H9 (cell line): ENCODE data around the gene C4orf33. TPM values are rescaled to one million over a fixed set of nuclear protein-coding genes. Genes with fewer than 3 reads are reported as not detected.

Experiments
- DNase-seq: peaks from one replicate; pipeline ENCODE4 v3.0.0-alpha.2; 2017
- H2AFZ ChIP-seq: one replicate; pipeline ENCODE4 v1.6.1; 2013; ENCODE audit warnings: mild to moderate bottlenecking, low read length, control low read depth, moderate library complexity
- H2AK5ac ChIP-seq: 2 replicates; pipeline ENCODE4 v1.6.1; 2013; ENCODE audit warnings: low read length, control low read depth, mixed read lengths; ENCODE audit not compliant: insufficient read length
- H2BK120ac ChIP-seq: one replicate; pipeline ENCODE4 v1.6.1; 2013; ENCODE audit warnings: low read depth, mild to moderate bottlenecking, low read length, control low read depth, inconsistent platforms; ENCODE audit not compliant: poor library complexity, severe bottlenecking
- H2BK12ac ChIP-seq: 2 replicates; pipeline ENCODE4 v1.6.1; 2013; ENCODE audit warnings: low read length, control low read depth, mixed read lengths, low read depth; ENCODE audit not compliant: insufficient read length
- H2BK15ac ChIP-seq: 2 replicates; pipeline ENCODE4 v1.6.1; 2013; ENCODE audit warnings: low read depth, low read length, control low read depth
- H2BK20ac ChIP-seq: one replicate; pipeline ENCODE4 v1.6.1; 2013; ENCODE audit warnings: low read depth, mild to moderate bottlenecking, low read length, control low read depth, inconsistent platforms; ENCODE audit not compliant: poor library complexity, severe bottlenecking
- H2BK5ac ChIP-seq: 2 replicates; pipeline ENCODE4 v1.6.1; 2013; ENCODE audit warnings: low read length, control low read depth, mixed read lengths; ENCODE audit not compliant: insufficient read length
- H3K14ac ChIP-seq: 2 replicates; pipeline ENCODE4 v1.6.1; 2013; ENCODE audit warnings: low read length, control low read depth; ENCODE audit not compliant: insufficient read depth
- H3K18ac ChIP-seq: 2 replicates; pipeline ENCODE4 v1.6.1; 2013; ENCODE audit warnings: low read depth, mild to moderate bottlenecking, mixed read lengths, low read length, control low read depth; ENCODE audit not compliant: insufficient read length
- H3K23ac ChIP-seq: 2 replicates; pipeline ENCODE4 v1.6.1; 2013; ENCODE audit warnings: low read length, control low read depth, mixed read lengths, low read depth; ENCODE audit not compliant: insufficient read length
- H3K23me2 ChIP-seq: 2 replicates; pipeline ENCODE4 v1.6.1; 2013; ENCODE audit warnings: low read depth, mild to moderate bottlenecking, mixed read lengths, low read length, control low read depth; ENCODE audit not compliant: insufficient read length, poor library complexity, severe bottlenecking
- H3K27ac ChIP-seq: 2 replicates; pipeline ENCODE4 v1.5.1; 2013; ENCODE audit warnings: low read length, control low read depth, mixed read lengths, low read depth; ENCODE audit not compliant: insufficient read length
- H3K27me3 ChIP-seq: 2 replicates; pipeline ENCODE4 v1.6.1; 2013; ENCODE audit warnings: low read length, control low read depth, inconsistent platforms; ENCODE audit not compliant: insufficient read depth
- H3K4ac ChIP-seq: 2 replicates; pipeline ENCODE4 v1.6.1; 2013; ENCODE audit warnings: low read depth, mild to moderate bottlenecking, control low read depth, inconsistent platforms, low read length, moderate library complexity
- H3K4me1 ChIP-seq: 2 replicates; pipeline ENCODE4 v1.6.1; 2013; ENCODE audit warnings: low read length, control low read depth, inconsistent platforms; ENCODE audit not compliant: insufficient read depth
- H3K4me2 ChIP-seq: 2 replicates; pipeline ENCODE4 v1.6.1; 2013; ENCODE audit warnings: low read length, control low read depth, mixed read lengths; ENCODE audit not compliant: insufficient read length, insufficient read depth
- H3K56ac ChIP-seq: 2 replicates; pipeline ENCODE4 v1.6.1; 2013; ENCODE audit warnings: low read depth, mild to moderate bottlenecking, mixed read lengths, low read length, control low read depth; ENCODE audit not compliant: insufficient read length
- H3K79me1 ChIP-seq: 2 replicates; pipeline ENCODE4 v1.6.1; 2013; ENCODE audit warnings: low read depth, mild to moderate bottlenecking, moderate library complexity, low read length, control low read depth, inconsistent platforms; ENCODE audit not compliant: insufficient read depth, poor library complexity, severe bottlenecking
- H3K79me2 ChIP-seq: 2 replicates; pipeline ENCODE4 v1.6.1; 2013; ENCODE audit warnings: low read length, control low read depth, inconsistent platforms; ENCODE audit not compliant: insufficient read depth
- H3K9ac ChIP-seq: 2 replicates; pipeline ENCODE4 v1.6.1; 2013; ENCODE audit warnings: low read length, control low read depth, mixed read lengths; ENCODE audit not compliant: insufficient read length; ENCODE audit errors: extremely low read depth
- H3K9me3 ChIP-seq: one replicate; pipeline ENCODE4 v1.6.1; 2013; ENCODE audit warnings: low read depth, low read length, inconsistent platforms; ENCODE audit not compliant: control insufficient read depth
- H3T11ph ChIP-seq: one replicate; pipeline ENCODE4 v1.6.1; 2013; ENCODE audit warnings: mild to moderate bottlenecking, low read length, control low read depth, inconsistent platforms
- H4K20me1 ChIP-seq: one replicate; pipeline ENCODE4 v1.6.1; 2013; ENCODE audit not compliant: control insufficient read depth, insufficient read length, insufficient read depth
- H4K5ac ChIP-seq: 2 replicates; pipeline ENCODE4 v1.6.1; 2013; ENCODE audit warnings: low read depth, mild to moderate bottlenecking, mixed read lengths, low read length, control low read depth; ENCODE audit not compliant: insufficient read length
- H4K8ac ChIP-seq: replicated peaks from 2 replicates; pipeline ENCODE4 v1.6.1; 2013; ENCODE audit warnings: low read length, control low read depth, mixed read lengths, low read depth; ENCODE audit not compliant: insufficient read length
- H4K91ac ChIP-seq: 2 replicates; pipeline ENCODE4 v1.6.1; 2013; ENCODE audit warnings: low read depth, mild to moderate bottlenecking, moderate library complexity, mixed read lengths, low read length, control low read depth; ENCODE audit not compliant: insufficient read length
- H3K27ac Mint-ChIP-seq, 3 experiments: 2 replicates in 2 of 3; 3 replicates in 1 of 3; pipeline ENCODE4 v1.8.0; 2020 to 2021; ENCODE audit warnings: mixed read lengths in 3 of 3, mild to moderate bottlenecking in 1 of 3, moderate library complexity in 1 of 3
- H3K27me3 Mint-ChIP-seq: 2 replicates; pipeline ENCODE4 v1.8.0; 2021; ENCODE audit warnings: low read depth, mild to moderate bottlenecking, moderate library complexity, mixed read lengths
- H3K36me3 Mint-ChIP-seq, 3 experiments: 2 replicates in 2 of 3; 3 replicates in 1 of 3; pipeline ENCODE4 v1.8.0; 2020 to 2021; ENCODE audit warnings: low read depth in 3 of 3, mixed read lengths in 3 of 3; ENCODE audit not compliant: insufficient read depth in 1 of 3
- H3K4me1 Mint-ChIP-seq, 2 experiments: 2 replicates each; pipeline ENCODE4 v1.8.0; 2020; ENCODE audit warnings: mixed read lengths in 2 of 2
- H3K4me3 Mint-ChIP-seq, 2 experiments: 2 replicates in 1 of 2; 3 replicates in 1 of 2; pipeline ENCODE4 v1.8.0; 2020 to 2021; ENCODE audit warnings: mild to moderate bottlenecking in 2 of 2, mixed read lengths in 2 of 2, moderate library complexity in 1 of 2
- H3K9me3 Mint-ChIP-seq, 2 experiments: 2 replicates in 1 of 2; 3 replicates in 1 of 2; pipeline ENCODE4 v1.8.0; 2020; ENCODE audit warnings: mild to moderate bottlenecking in 2 of 2, mixed read lengths in 2 of 2, moderate library complexity in 1 of 2
- CTCF ChIP-seq: fragments of 200-600 bp; sonication (generic); conservative IDR thresholded peaks from 3 replicates; pipeline ENCODE4 v1.8.0; 2021; ENCODE audit warnings: antibody characterized with exemption, mild to moderate bottlenecking
- WGBS: extraction: QIAGEN DNeasy Blood & Tissue Kit; methylation state at CpG from one replicate; pipeline ENCODE4 v1.1.7; 2013; ENCODE audit warnings: missing lambda C conversion rate, low lambda C conversion rate, mixed read lengths; ENCODE audit not compliant: insufficient read length; ENCODE audit errors: extremely low coverage; 5-methylcytosine and 5-hydroxymethylcytosine counted together
- total RNA-seq: library from RNA; stranded (reverse); gene quantifications from 2 replicates; pipeline ENCODE4 v1.2.1, GENCODE V29; 2021

The C4orf33 gene
- total RNA-seq, 1 experiment from 2014 or later: 7.4 TPM

GRCh38 chr4:129140521-129140920 lies 44.6 kb downstream of the C4orf33 start:
- WGBS: no CpG with 5 or more reads among the region's 2 CpGs

More at GRCh38 chr4:129140521-129140920, 44.6 kb downstream of the C4orf33 start:
- TF ChIP-seq CTCF: no peak; the same call in 2 of the 3 replicates
- H3K23ac ChIP-seq: no peak overlapping the region
- H2AK5ac ChIP-seq: no peak overlapping the region
- H3K4ac ChIP-seq: no peak overlapping the region
- no peak overlapping the region for H4K91ac ChIP-seq
- no peaks in the 10 kb centered on the region for H3K79me2 ChIP-seq
- peaks cover 4 to 14% of the 10 kb centered on the region in 2 experiments; a peak in 3 of 4 replicates for H3K4me1 Mint-ChIP-seq
- no peak overlapping the region for H3K9ac ChIP-seq
- H3K27me3 ChIP-seq: no peaks in the 10 kb centered on the region
- H3K56ac ChIP-seq: no peak overlapping the region
- no peaks in the 10 kb centered on the region for H3K36me3 Mint-ChIP-seq
- no peaks in the 10 kb centered on the region for H3K9me3 ChIP-seq
- H2BK5ac ChIP-seq: no peak overlapping the region
- no peaks in the 10 kb centered on the region for H4K20me1 ChIP-seq
- H3K9me3 Mint-ChIP-seq: no peaks in the 10 kb centered on the region
- no peaks in the 10 kb centered on the region for H3K23me2 ChIP-seq
- H2BK120ac ChIP-seq: no peak overlapping the region
- no peak overlapping the region for H3K4me2 ChIP-seq
- H3K4me3 Mint-ChIP-seq: no peak overlapping the region
- H2BK15ac ChIP-seq: no peak overlapping the region
- H3K27ac ChIP-seq: no peak overlapping the region
- H4K5ac ChIP-seq: no peak overlapping the region
- no peaks in the 10 kb centered on the region for H3K4me1 ChIP-seq
- H2BK20ac ChIP-seq: no peak overlapping the region
- H3K27me3 Mint-ChIP-seq: no peaks in the 10 kb centered on the region
- no peak overlapping the region for H3K18ac ChIP-seq
- H4K8ac ChIP-seq: no peak overlapping the region
- H2BK12ac ChIP-seq: no peak overlapping the region
- H3K27ac Mint-ChIP-seq: no peak overlapping the region
- no peak overlapping the region for H3T11ph ChIP-seq
- no peak overlapping the region for H3K14ac ChIP-seq
- DNase-seq: no peak
- H2AFZ ChIP-seq: no peak overlapping the region
- no peaks in the 10 kb centered on the region for H3K79me1 ChIP-seq
